HCT116 (cell line): ENCODE measurements around the gene NSUN4.

ENCODE experiments used
- JUND ChIP-seq: IDR thresholded peaks from 2 replicates; pipeline ENCODE4 v1.6.1; 2012
- POLR2A ChIP-seq: IDR thresholded peaks from 2 replicates; pipeline ENCODE4 v1.7.0; 2011; ENCODE audit warnings: borderline replicate concordance; ENCODE audit not compliant: insufficient read depth, insufficient read length; ENCODE audit errors: extremely low read depth
- REST ChIP-seq: IDR thresholded peaks from 2 replicates; pipeline ENCODE4 v1.6.1; 2012; ENCODE audit warnings: low read depth
- ZBTB33 ChIP-seq: IDR thresholded peaks from 2 replicates; pipeline ENCODE4 v1.6.1; 2011; ENCODE audit warnings: mild to moderate bottlenecking, low read length, moderate library complexity; ENCODE audit not compliant: insufficient replicate concordance; ENCODE audit errors: extremely low read depth
- TF ChIP-seq, protein P1 (sequence below), 3 experiments: fragments of 200-600 bp in 1 of 3; sonication (generic) in 1 of 3; IDR thresholded peaks in 2 of 3; conservative IDR thresholded peaks in 1 of 3; 2 replicates each; pipeline ENCODE4 v1.5.1; 2012 to 2017; ENCODE audit warnings: low read depth in 2 of 3, low read length in 2 of 3, antibody characterized with exemption in 1 of 3, borderline replicate concordance in 1 of 3, control low read depth in 1 of 3, mild to moderate bottlenecking in 1 of 3, mixed read lengths in 1 of 3, mixed run types in 1 of 3, moderate library complexity in 1 of 3; ENCODE audit not compliant: insufficient read depth in 1 of 3

DNA sequence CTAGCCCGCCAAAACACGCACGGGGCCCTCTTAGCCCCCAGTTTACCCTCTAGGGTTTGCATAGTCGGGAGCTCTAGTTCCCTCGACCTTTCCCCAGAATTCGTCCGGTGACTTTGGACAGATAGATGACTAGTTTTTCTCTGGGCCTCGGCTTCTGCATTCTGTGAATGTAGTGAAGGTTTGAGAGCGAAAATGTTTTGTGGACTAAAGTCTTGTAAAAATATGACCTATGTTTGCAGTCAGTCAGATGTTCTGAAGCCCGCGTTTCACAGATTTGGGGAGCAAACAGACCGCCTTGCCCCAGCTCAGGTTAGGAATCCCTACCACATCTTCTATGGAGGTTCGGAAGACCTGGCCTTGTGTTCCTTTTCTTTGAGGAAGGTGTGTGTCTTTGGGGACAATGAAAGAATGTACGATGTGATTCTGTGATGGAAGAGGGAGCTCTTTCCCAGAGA, 36.7 kb upstream of the NSUN4 start:
- TF ChIP-seq ZBTB33 (no peak), JUND (no peak), POLR2A (no peak), REST (no peak)
- TF ChIP-seq, protein P1, sequence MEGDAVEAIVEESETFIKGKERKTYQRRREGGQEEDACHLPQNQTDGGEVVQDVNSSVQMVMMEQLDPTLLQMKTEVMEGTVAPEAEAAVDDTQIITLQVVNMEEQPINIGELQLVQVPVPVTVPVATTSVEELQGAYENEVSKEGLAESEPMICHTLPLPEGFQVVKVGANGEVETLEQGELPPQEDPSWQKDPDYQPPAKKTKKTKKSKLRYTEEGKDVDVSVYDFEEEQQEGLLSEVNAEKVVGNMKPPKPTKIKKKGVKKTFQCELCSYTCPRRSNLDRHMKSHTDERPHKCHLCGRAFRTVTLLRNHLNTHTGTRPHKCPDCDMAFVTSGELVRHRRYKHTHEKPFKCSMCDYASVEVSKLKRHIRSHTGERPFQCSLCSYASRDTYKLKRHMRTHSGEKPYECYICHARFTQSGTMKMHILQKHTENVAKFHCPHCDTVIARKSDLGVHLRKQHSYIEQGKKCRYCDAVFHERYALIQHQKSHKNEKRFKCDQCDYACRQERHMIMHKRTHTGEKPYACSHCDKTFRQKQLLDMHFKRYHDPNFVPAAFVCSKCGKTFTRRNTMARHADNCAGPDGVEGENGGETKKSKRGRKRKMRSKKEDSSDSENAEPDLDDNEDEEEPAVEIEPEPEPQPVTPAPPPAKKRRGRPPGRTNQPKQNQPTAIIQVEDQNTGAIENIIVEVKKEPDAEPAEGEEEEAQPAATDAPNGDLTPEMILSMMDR (IDR thresholded peaks at IDR 0.05 in 2 of 3, conservative IDR thresholded peaks at IDR 0.05 in 1 of 3; ENCODE audit: borderline replicate concordance in 1 of 3, insufficient read depth in 1 of 3, low read depth in 2 of 3, low read length in 2 of 3) = no peak
